BJ (cell line): Measurements from ENCODE around the gene ARL15. TPM values are rescaled to one million over a fixed set of nuclear protein-coding genes. Genes with fewer than 3 reads are reported as not detected.

Experiments used
- CTCF ChIA-PET: fragments of 350-600 bp; formaldehyde crosslinking; extraction: SDS; loops from one replicate; lab custom pipeline; 2021; ENCODE audit warnings: antibody characterized with exemption, inconsistent platforms; lab: Yijun Ruan, JAX
- POLR2A ChIA-PET: fragments of 300-600 bp; sonication (Branson Sonifier 250); formaldehyde crosslinking; extraction: SDS; loops from one replicate; lab custom pipeline; 2021; ENCODE audit warnings: antibody characterized with exemption; lab: Charles Lee
- DNase-seq: peaks from one replicate; pipeline ENCODE4 v3.0.0-alpha.2; 2011; ENCODE audit warnings: low read depth
- H3K27me3 ChIP-seq: 2 replicates; pipeline ENCODE4 v1.6.0; 2011; ENCODE audit warnings: low read length; ENCODE audit not compliant: control insufficient read depth, insufficient read depth
- H3K36me3 ChIP-seq: 2 replicates; pipeline ENCODE4 v1.5.1; 2011; ENCODE audit warnings: low read length; ENCODE audit not compliant: control insufficient read depth, insufficient read depth
- H3K4me3 ChIP-seq: 2 replicates; pipeline ENCODE4 v1.5.1; 2011; ENCODE audit warnings: low read depth, mild to moderate bottlenecking, control low read depth, low read length
- polyA plus RNA-seq: library from polyadenylated mRNA; depleted of rRNA; stranded (reverse); fragments of >200 nt; gene quantifications from 2 replicates; pipeline ENCODE4 v1.2.3, GENCODE V29; 2011
- TF ChIP-seq, protein P1 (sequence below): IDR thresholded peaks from 2 replicates; pipeline ENCODE4 v1.5.1; 2011; ENCODE audit warnings: low read depth, mild to moderate bottlenecking, control low read depth, inconsistent platforms, low read length, moderate library complexity; ENCODE audit not compliant: insufficient read depth

Gene ARL15
- polyA plus RNA-seq, 1 experiment = 11.9 TPM

DNA sequence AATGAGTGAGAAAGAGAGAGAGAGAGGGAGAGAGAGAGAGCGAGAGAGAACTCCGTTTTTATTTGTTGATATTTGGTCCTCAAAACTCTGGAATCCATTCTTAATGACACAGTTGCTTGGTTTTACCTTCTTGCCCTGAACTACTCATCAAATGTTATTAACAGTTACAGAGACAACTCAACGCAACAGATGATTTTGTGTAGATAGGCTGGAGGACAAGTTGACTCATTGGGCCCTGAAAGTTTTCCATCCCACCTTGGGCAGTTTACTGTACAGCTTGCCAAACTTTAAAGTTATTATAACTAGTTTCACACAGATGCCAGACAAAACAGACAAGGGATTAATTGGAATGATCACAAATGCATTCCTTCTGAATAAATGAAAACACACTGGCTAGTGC is 339.9 kb downstream of the ARL15 start:
- TF ChIP-seq, protein P1, sequence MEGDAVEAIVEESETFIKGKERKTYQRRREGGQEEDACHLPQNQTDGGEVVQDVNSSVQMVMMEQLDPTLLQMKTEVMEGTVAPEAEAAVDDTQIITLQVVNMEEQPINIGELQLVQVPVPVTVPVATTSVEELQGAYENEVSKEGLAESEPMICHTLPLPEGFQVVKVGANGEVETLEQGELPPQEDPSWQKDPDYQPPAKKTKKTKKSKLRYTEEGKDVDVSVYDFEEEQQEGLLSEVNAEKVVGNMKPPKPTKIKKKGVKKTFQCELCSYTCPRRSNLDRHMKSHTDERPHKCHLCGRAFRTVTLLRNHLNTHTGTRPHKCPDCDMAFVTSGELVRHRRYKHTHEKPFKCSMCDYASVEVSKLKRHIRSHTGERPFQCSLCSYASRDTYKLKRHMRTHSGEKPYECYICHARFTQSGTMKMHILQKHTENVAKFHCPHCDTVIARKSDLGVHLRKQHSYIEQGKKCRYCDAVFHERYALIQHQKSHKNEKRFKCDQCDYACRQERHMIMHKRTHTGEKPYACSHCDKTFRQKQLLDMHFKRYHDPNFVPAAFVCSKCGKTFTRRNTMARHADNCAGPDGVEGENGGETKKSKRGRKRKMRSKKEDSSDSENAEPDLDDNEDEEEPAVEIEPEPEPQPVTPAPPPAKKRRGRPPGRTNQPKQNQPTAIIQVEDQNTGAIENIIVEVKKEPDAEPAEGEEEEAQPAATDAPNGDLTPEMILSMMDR = no peak
- CTCF ChIA-PET = no interaction called here
- Histone ChIP-seq H3K36me3 (no peaks in the 10 kb centered on the region), H3K27me3 (no peaks in the 10 kb centered on the region), H3K4me3 (no peak overlapping the region)
- POLR2A ChIA-PET = no interaction called here
- no peak for DNase-seq

DNA sequence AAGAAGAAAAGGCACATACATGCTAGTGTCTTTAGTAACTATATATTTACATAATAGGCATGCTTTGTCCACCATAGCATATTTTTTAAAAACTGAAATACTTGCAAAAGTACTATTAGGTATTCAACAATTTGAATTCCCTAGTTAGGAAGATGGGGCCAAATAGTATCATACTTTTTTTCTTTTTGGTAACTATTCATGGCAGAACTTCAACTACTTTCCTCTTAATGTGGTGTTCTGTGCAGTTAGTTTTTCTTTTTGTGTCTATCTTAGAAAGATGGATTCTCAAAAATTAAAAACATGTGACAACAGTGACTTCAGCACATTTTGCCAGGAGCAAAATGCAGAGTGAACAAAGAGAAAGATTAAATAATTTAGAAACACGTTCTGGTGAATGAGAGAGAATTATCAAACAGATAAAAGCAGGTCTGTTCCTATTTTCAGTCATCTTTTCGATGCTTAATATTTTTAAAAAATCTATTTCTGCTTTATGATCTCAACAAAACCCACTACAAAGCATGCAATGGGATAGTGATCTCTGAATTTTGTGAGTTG is 341.1 kb downstream of the ARL15 start:
- ChIA-PET CTCF (no interaction called here), POLR2A (no interaction called here)
- H3K27me3 ChIP-seq = no peaks in the 10 kb centered on the region
- TF ChIP-seq, protein P1 = no peak
- no peak for DNase-seq
- H3K4me3 ChIP-seq = no peak overlapping the region
- no peaks in the 10 kb centered on the region for H3K36me3 ChIP-seq

DNA sequence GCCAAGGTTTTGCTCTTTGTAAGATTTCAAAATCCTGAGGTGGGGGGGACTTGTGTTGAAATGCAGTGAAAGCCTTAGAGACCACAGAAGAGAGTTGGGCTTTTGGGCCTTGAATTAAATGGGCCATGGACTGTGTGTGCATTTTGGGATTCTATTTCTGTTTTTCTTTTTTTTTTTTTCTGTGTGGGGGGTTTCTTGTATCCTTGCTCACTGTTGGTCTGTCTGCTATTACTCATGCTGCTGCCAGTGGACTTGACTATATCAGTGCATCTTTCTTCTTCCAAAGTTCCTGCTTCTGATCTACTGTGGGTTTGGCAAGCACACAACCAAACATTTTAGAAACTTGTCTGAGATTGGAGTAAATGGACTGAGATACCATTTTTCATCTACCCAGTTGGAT is 344.9 kb downstream of the ARL15 start:
- Histone ChIP-seq H3K27me3 (no peaks in the 10 kb centered on the region), H3K4me3 (no peak overlapping the region), H3K36me3 (no peaks in the 10 kb centered on the region)
- TF ChIP-seq, protein P1 = no peak
- no peak for DNase-seq
- ChIA-PET CTCF (no interaction called here), POLR2A (no interaction called here)

DNA sequence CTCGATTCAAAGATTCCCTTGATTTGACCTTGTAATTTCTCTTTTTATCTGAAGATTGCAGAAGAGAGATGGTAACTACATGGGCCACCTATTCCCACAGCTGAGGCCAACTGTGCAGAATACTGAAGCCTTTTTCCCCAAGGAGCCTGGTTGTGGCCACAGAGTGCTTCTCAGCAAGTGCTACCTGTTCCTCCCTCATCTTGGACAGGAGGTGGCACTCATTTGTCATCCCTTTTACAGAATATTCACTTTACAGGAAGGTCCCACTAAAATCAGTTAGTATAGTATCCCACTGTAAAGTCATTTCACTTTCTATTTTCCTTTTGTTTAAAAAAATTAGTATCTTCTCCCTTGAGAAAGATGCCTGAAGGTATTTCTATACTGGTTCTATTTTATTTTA is 346.4 kb downstream of the ARL15 start:
- Histone ChIP-seq H3K27me3 (no peaks in the 10 kb centered on the region), H3K4me3 (no peak overlapping the region), H3K36me3 (no peaks in the 10 kb centered on the region)
- ChIA-PET CTCF (no interaction called here), POLR2A (no interaction called here)
- TF ChIP-seq, protein P1 = no peak
- no peak for DNase-seq

DNA sequence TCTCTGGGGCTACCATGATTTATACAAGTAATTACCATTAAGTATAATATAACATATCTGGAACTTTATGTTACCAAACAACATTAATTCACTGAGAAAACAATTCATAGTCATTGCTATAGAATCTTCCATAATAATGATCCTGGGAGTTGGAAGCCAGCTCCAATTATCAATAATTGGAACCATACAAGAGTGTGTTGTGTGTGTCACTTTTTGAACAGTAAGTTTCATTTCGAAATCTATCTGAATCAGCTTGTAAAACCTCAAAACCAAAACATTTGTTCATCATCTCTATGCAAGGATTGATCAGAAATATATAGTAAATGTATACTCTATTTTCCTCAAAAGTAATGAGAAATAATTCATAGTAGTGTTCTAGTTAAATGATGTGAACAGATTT is 348.1 kb downstream of the ARL15 start:
- Histone ChIP-seq H3K4me3 (no peak overlapping the region), H3K27me3 (no peaks in the 10 kb centered on the region), H3K36me3 (no peaks in the 10 kb centered on the region)
- POLR2A ChIA-PET = no interaction called here
- no peak for DNase-seq
- TF ChIP-seq, protein P1 = no peak
- CTCF ChIA-PET = interaction anchor here (0.6 to 1.1 kb wide), 2 partner anchors 45 to 486 kb away, joined by 3 read pairs; no protein-coding TSS in a partner anchor
